HepG2 (cell line): ENCODE results near the gene AP5B1. TPM values are rescaled to one million over a fixed set of nuclear protein-coding genes. Genes with fewer than 3 reads are reported as not detected.

ENCODE experiments used
- ARNTL ChIP-seq: sonication (generic); formaldehyde crosslinking; IDR thresholded peaks from 2 replicates; pipeline ENCODE4 v1.4.0; 2020; ENCODE audit warnings: mild to moderate bottlenecking, missing genetic modification reagents
- BORCS8-MEF2B ChIP-seq: sonication (generic); formaldehyde crosslinking; IDR thresholded peaks from 2 replicates; pipeline ENCODE4 v1.8.0; 2022; ENCODE audit warnings: mild to moderate bottlenecking, missing genetic modification reagents
- CREB3 ChIP-seq: sonication (generic); formaldehyde crosslinking; IDR thresholded peaks from 2 replicates; pipeline ENCODE4 v1.5.0; 2020; ENCODE audit warnings: missing genetic modification reagents
- ELF3 ChIP-seq: IDR thresholded peaks from 2 replicates; pipeline ENCODE4 v1.6.1; 2016; ENCODE audit warnings: missing genetic modification reagents, missing compliant biosample characterization
- HMGXB4 ChIP-seq, 2 experiments: sonication (generic) in 1 of 2; formaldehyde crosslinking in 1 of 2; IDR thresholded peaks; 2 replicates each; pipeline versions ENCODE4 v1.4.0 to v1.6.1; 2018 to 2020; ENCODE audit warnings: missing genetic modification reagents in 2 of 2, borderline replicate concordance in 1 of 2, low read depth in 1 of 2, mild to moderate bottlenecking in 1 of 2, missing biosample characterization in 1 of 2
- KLF6 ChIP-seq: IDR thresholded peaks from 2 replicates; pipeline ENCODE4 v1.8.0; 2016; ENCODE audit warnings: missing biosample characterization, missing genetic modification reagents
- MAFK ChIP-seq, 2 experiments: IDR thresholded peaks in 1 of 2; conservative IDR thresholded peaks in 1 of 2; 2 replicates each; pipeline ENCODE4 v1.6.1; 2011; ENCODE audit warnings: improper control_type of control experiment in 2 of 2, low read length in 2 of 2
- NR2C2 ChIP-seq: sonication (generic); formaldehyde crosslinking; IDR thresholded peaks from 2 replicates; pipeline ENCODE4 v1.4.0; 2020; ENCODE audit warnings: missing genetic modification reagents, mild to moderate bottlenecking, moderate library complexity, borderline replicate concordance
- SALL1 ChIP-seq: sonication (generic); formaldehyde crosslinking; IDR thresholded peaks from 2 replicates; pipeline ENCODE4 v1.8.0; 2022; ENCODE audit warnings: mild to moderate bottlenecking, missing genetic modification reagents
- SNAPC2 ChIP-seq: sonication (generic); formaldehyde crosslinking; IDR thresholded peaks from 2 replicates; pipeline ENCODE4 v1.8.1; 2022; ENCODE audit warnings: mild to moderate bottlenecking, missing genetic modification reagents
- TOPORS ChIP-seq: sonication (generic); formaldehyde crosslinking; IDR thresholded peaks from 2 replicates; pipeline ENCODE4 v1.8.0; 2023; ENCODE audit warnings: mild to moderate bottlenecking, missing genetic modification reagents
- ZBTB4 ChIP-seq: sonication (generic); formaldehyde crosslinking; IDR thresholded peaks from 2 replicates; pipeline ENCODE4 v1.4.0; 2020; ENCODE audit warnings: missing genetic modification reagents, mild to moderate bottlenecking, borderline replicate concordance
- ZNF232 ChIP-seq: sonication (generic); formaldehyde crosslinking; IDR thresholded peaks from 2 replicates; pipeline ENCODE4 v1.4.0; 2020; ENCODE audit warnings: missing genetic modification reagents, borderline replicate concordance
- ZNF280D ChIP-seq: sonication (generic); formaldehyde crosslinking; IDR thresholded peaks from 2 replicates; pipeline ENCODE4 v1.5.1; 2020; ENCODE audit warnings: mild to moderate bottlenecking, missing genetic modification reagents
- ZNF431 ChIP-seq: sonication (generic); formaldehyde crosslinking; IDR thresholded peaks from 2 replicates; pipeline ENCODE4 v1.9.0; 2022; ENCODE audit warnings: missing genetic modification reagents, low read depth, mild to moderate bottlenecking, borderline replicate concordance
- polyA plus RNA-seq, 8 experiments: library from polyadenylated mRNA; depleted of rRNA in 3 of 8; stranded (reverse) in 7 of 8; unstranded in 1 of 8; fragments of >200 nt; fragmentation: Illumina TruSeq in 4 of 8; extraction: Trizol in 4 of 8; gene quantifications; 2 replicates each; pipeline versions ENCODE4 v1.2.1 to v1.2.3, GENCODE V29; 2011 to 2016; ENCODE audit warnings: low read depth in 4 of 8, missing spikeins in 1 of 8, mixed read lengths in 1 of 8; ENCODE audit not compliant: insufficient read depth in 1 of 8
- total RNA-seq, 5 experiments: library from RNA; depleted of rRNA; stranded (reverse); fragments of >200 nt; fragmentation: Illumina TruSeq; extraction: Trizol; gene quantifications; 2 replicates each; pipeline ENCODE4 v1.2.3, GENCODE V29; 2016; ENCODE audit warnings: low read depth in 1 of 5

AP5B1 gene
- total and polyA plus RNA-seq, 2 of the 13 experiments (the other 11 are each of a cell fraction or from before 2014, with no cell fraction given), result 1.7 to 4.4 TPM

- TF ChIP-seq ZNF280D, result no peak
- TF ChIP-seq ZBTB4 (CRISPR knock-in tag), result peak; percentile 13; the same call in 1 of the 2 replicates
- no peak for TF ChIP-seq CREB3
- TF ChIP-seq SALL1 (CRISPR knock-in tag), result peak; percentile 53; the same call in 1 of the 2 replicates
- no peak for TF ChIP-seq NR2C2
- no peak for TF ChIP-seq ARNTL (CRISPR knock-in tag)
- peak; percentile 41; the same call in 1 of the 2 replicates for TF ChIP-seq BORCS8-MEF2B (CRISPR knock-in tag)
- TF ChIP-seq TOPORS (CRISPR knock-in tag), result 0 out of 2 replicates have a peak, but pooled peaks have one; percentile 61
- TF ChIP-seq SNAPC2 (CRISPR knock-in tag), result no peak; the same call in 1 of the 2 replicates
- TF ChIP-seq ZNF431 (CRISPR knock-in tag), result no peak
- no peak for TF ChIP-seq ELF3 (CRISPR knock-in tag)
- peak; percentile 30; the same call in 1 of the 2 replicates for TF ChIP-seq KLF6 (CRISPR knock-in tag)
- peak; percentile 98 to 99 for TF ChIP-seq HMGXB4 (CRISPR knock-in tag; IDR thresholded peaks at IDR 0.05; ENCODE audit: borderline replicate concordance in 1 of 2, low read depth in 1 of 2)
- no peak for TF ChIP-seq MAFK (conservative IDR thresholded peaks at IDR 0.05 in 1 of 2, IDR thresholded peaks at IDR 0.05 in 1 of 2; ENCODE audit: low read length in 2 of 2)
- TF ChIP-seq ZNF232 (CRISPR knock-in tag), result no peak
Observed at GRCh38 chr11:65779919-65780769, 632 bp downstream of the AP5B1 start (continued).
